Renal cortical epithelial cell (primary cell): Measurements from ENCODE around the gene RBM5. TPM values are rescaled to one million over a fixed set of nuclear protein-coding genes. Genes with fewer than 3 reads are reported as not detected.

Experiments used
- DNase-seq: peaks from one replicate; pipeline ENCODE4 v3.0.0-alpha.2; 2011; ENCODE audit warnings: low read depth
- total RNA-seq: library from RNA; depleted of rRNA; stranded (reverse); fragments of >200 nt; gene quantifications from 2 replicates; pipeline ENCODE4 v1.2.3, GENCODE V29; 2014

Gene RBM5
- total RNA-seq, 1 donor from 2014 or later = 216 TPM

DNA sequence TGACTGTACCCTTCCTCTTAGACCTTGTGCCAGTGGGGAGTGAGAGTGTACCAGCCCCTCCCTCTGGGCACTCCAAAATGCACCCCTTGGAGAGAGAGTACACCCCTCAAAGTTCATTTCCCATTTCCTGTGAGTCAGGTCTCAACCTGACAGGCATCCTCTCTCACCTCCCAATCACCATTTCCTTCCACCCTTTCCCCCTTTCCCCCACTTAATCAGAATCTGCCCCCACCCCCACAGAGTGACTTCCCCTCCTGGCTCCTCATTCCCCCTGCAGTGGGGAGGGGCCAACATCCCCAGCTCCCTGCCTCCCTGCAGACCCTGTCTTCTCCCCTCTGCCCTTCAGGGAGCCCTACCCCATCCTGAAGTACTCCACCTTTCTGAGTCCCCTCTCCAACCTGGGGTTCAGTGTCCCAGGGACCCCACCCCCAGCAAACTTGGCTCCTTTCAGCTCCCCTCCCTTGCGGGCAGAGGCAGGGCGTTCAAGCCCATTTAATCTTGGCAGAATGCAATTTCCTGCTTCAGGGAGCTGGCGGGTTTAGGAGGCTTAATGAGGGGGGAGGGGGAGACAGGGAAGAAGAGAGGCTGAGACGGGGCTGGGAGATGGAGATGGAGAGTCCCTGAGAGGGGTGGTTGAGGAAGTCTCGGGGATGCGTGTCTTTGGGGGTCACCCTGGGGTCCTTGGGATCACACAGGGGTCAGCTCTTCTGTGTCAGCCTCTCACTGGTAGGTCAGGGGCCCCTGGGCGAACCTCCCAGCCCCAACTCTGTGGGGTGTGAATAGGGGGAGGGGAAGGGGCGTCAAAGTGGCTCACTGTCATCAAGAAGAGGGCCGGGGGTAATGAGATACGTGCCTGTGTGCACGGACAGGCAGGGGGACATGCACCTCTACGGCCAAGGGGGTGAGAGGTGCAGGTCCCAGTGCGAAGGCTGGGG, 49.8 kb downstream of the RBM5 start:
- DNase-seq = peak; percentile 52

- no peak for DNase-seq
Observed at GRCh38 chr3:50139308-50139707, 50.6 kb downstream of the RBM5 start.

- no peak for DNase-seq
Observed at GRCh38 chr3:50139718-50140423, 51.2 kb downstream of the RBM5 start.

DNA sequence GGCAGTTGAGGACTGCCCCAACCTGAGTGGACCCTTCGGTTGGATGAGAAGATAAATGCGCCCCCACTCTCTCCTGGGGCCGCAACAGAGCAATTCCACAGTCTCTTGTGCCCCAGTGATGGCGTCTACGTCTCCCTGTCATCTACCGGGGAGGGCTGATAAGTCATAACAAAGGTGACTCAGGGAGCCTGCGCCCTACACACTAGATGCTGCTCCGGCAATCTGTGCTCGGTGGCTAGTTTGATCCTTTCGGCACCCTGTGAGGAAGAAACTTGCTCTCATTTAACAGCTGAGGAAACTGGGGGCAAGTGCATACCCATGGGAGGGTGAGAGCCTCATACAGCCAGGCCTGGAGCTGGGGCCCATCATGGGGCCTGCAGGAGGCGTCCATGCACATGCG, 52.3 kb downstream of the RBM5 start:
- no peak for DNase-seq

GRCh38 chr3:50146316-50146901, 57.7 kb downstream of the RBM5 start:
- DNase-seq = no peak

- DNase-seq = no peak
Observed at GRCh38 chr3:50147016-50147415, 58.3 kb downstream of the RBM5 start.

DNA sequence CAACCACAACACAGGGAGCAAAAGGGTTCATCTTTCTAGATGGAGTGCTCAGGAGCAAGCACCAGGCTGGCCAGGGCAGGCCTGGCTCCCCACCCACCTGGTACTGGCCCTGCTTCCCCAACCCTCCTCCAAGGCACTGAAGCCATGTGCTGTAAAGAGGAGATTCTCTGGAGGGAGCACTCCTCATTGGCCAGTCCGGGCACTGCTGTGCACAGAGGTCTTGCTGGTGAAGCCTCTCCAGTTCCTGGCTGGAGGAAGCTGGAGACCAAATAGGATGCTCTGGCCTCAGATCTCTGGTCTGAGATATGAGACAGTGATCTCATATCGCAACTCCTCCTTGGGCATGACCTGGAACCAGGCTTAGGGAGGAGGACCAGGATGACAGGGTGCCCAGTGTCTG, 58.7 kb downstream of the RBM5 start:
- DNase-seq = no peak

GRCh38 chr3:50147861-50148260, 59.1 kb downstream of the RBM5 start:
- DNase-seq = no peak

DNA sequence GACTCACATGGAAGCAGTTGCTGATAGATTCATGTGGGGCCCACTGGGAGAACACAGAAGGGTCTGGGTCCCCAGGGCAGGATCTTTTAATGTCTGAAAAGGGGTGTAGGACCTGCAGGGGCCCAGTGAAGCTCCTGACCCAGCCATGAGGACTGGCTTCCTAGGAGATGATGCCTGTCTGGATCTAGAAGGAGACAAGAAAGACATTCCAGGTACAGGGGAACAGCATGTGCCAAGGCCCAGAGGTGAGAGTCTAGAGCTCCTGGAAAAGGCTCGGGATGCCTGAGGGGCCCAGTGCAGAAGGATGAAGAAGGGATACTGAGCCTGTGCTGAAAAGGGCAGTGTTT, 61.7 kb downstream of the RBM5 start:
- no peak for DNase-seq

DNA sequence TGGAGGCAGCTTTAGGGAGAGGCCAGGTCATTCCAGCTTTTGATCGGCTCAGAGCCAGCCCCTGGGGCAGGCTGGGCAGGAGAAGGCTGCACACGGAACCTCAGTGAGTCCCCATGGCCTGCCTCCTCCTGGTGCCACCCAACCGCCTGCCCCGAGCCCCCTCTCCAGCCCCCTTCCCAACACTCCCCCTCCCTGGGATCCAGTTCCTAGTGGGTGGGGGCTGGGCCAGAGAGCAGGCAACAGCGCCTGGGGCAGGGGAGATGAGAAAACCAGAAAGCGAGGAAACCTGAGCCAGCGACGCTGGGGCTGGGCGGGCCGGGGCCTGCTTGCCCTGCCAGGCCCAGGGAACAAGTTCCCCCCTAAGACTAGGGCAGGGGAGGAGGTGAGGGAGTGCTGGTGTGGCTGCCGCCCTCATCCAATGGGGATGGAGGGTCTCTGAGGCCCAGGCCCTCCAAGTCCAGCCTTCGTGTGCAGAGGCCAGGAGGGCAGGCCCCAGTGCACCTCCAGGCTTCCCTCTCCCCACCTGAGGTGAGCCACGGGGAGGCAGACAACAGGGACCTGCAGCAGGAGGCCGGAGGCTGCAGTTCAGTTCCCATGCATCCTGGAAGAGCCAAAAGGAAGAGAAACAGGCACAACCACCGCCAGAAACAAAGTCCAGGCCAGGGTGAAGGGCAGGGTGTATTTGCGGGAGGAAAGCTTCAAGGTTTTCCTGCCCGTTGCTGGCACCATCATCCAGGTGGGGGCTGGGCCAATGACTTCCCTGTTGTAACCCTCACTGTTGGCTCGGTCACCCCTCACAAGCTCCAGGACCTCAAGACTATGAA, 62.4 kb downstream of the RBM5 start:
- no peak for DNase-seq

DNA sequence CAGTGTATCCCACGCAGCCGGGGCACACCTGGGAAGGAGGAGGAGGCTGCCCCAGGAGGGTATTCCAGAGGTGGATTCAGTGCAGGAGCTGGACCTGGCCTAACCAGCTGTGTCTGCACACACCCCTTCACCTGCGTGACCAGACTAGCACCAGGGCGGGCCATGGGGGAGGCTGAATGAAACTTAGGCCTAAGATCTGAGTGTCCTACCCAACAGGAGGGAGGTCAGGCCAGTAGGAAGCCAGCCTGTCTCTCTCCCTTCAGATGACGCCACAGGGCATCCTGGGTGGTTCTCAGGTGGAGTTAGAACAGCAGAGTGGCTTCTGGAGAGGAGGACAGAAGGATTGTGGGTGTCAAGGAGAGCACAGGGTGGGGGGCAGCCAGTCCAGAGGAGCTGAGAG, 63.0 kb downstream of the RBM5 start:
- DNase-seq = no peak

GRCh38 chr3:50153782-50154475, 65.2 kb downstream of the RBM5 start:
- no peak for DNase-seq

DNA sequence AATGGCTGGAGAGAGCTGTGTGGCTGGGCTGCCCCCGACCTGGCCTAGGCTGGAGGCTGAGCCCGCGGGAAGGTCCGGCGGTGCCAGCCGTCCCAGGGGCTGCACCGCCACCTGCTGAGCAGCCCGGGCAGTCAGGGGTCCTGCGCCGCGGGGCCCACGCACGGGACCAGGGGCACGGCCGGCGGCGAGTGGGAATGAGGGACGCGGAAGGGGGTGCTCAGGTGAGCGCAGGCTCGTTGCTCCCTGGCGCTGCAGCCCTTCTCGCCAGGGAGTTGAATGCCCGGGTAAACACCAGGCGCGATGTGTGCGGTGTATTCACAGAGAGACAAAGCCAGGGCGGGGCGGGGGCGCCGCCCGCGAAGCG, 65.7 kb downstream of the RBM5 start:
- no peak for DNase-seq

- DNase-seq = no peak
Observed at GRCh38 chr3:50154840-50155490, 66.2 kb downstream of the RBM5 start, which contains the start of gene SEMA3F. Gene SEMA3F, plus strand, starts transcription at chr3:50155324. Its CDS starts 4,299 bp downstream, at chr3:50159623.

GRCh38 chr3:50155491-50155878, 66.8 kb downstream of the RBM5 start:
- no peak for DNase-seq

GRCh38 chr3:50155891-50156290, 67.2 kb downstream of the RBM5 start:
- DNase-seq = no peak

DNA sequence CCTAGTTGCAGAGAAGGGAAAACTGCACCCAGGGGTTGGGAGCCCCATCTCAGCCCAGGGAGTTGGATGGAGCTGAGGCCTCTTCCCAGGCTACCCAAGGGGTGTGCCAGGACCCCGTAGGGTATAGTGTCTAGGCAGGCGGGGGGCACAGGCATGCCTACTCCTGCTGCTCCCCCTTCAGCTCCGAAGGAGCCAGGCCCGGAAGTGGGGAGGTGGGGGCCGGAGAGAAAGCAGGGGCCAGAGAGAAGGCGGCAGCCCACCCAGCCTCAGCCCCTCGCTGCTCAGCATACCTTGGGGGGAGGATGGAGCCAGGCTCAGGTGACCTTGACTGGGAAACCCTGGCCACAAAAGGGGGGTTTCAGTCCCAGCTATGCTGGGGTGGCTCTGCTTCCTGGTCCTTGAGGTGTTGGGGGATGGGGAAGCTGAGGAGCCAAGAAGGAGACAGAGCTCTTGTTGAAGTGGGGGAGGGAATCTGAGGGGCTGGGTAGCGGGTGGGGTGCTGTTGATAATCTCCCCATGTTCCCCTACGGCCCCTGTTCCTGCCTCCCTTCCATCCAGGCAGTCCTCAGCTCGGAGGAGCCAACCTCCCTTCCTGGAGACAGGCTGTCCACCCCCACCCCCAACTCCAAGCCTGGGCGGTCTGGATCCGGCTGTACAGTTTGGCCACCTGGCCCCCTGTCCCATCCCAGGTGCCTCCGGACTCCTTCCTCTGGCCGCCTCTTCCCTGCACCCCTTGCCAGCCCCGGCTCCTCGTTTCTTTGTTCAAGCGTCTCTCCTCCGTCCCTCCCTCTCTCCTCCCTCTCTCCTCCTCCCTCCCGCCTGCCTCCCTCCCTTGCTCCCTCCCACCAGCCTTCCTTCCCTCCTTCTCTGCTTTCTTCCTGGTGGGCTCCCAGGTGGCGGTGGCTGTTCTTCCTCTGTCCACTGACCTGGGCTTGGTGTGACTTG, 68.1 kb downstream of the RBM5 start:
- DNase-seq = no peak

- DNase-seq = no peak
Observed at GRCh38 chr3:50157827-50158529, 69.3 kb downstream of the RBM5 start.

DNA sequence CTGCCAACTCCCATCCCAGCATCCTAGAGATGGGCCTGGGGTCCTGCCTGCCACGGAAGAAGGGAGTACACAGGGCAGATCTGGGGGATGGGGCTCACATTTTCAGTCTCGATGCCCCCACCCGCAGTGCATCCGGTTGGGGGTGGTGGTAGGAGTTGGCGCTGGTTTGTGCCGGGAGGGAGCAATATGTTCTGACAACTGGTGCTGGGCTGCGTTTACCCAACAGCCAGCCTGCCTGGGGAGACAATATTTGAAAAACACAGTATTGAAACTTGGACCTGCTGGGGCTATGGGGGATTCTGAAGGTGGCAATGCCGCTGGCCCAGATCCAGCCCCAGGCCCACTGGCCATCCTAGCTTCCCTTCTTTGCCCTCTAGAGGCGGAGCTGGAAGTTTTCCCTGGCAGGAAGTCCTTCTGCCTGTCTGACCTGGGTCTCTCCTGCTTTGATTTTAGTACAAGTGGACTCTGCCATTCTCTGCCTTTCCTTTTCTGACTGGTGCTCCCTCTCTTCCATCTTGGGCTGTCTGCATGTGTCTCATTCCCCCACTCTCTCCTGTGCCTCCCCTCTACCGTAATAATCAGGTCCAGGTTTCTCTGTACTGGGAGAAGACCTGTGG, 69.9 kb downstream of the RBM5 start:
- DNase-seq = no peak
